GM19099 (cell line): ENCODE results near the gene FAM53B.

Source experiments
- POLR2A ChIP-seq: IDR thresholded peaks from 3 replicates; pipeline ENCODE4 v1.6.1; 2011; ENCODE audit warnings: low read depth; ENCODE audit not compliant: insufficient read length; ENCODE audit errors: extremely low read depth

The FAM53B gene

GRCh38 chr10:124745252-124745651, 1.1 kb upstream of the FAM53B start:
- no peak for TF ChIP-seq POLR2A

GRCh38 chr10:124743191-124744101, 732 bp downstream of the FAM53B start:
- TF ChIP-seq POLR2A, result no peak

- no peak for TF ChIP-seq POLR2A
These were observed 1.6 kb downstream of the FAM53B start for GRCh38 chr10:124742413-124743190.

- TF ChIP-seq POLR2A, result no peak
These were observed 2.2 kb downstream of the FAM53B start for GRCh38 chr10:124741922-124742412.

GRCh38 chr10:124741281-124741921, 2.8 kb downstream of the FAM53B start:
- TF ChIP-seq POLR2A, result no peak

GRCh38 chr10:124740369-124741280, 3.6 kb downstream of the FAM53B start:
- no peak for TF ChIP-seq POLR2A

GRCh38 chr10:124739986-124740368, 4.2 kb downstream of the FAM53B start:
- no peak for TF ChIP-seq POLR2A

GRCh38 chr10:124739119-124739921, 4.9 kb downstream of the FAM53B start:
- TF ChIP-seq POLR2A, result no peak

- no peak for TF ChIP-seq POLR2A
These were observed 5.7 kb downstream of the FAM53B start for GRCh38 chr10:124738441-124738840.

GRCh38 chr10:124737708-124738107, 6.5 kb downstream of the FAM53B start:
- TF ChIP-seq POLR2A, result no peak

- no peak for TF ChIP-seq POLR2A
These were observed 7.0 kb downstream of the FAM53B start for GRCh38 chr10:124737221-124737620.

- no peak for TF ChIP-seq POLR2A
These were observed 7.6 kb downstream of the FAM53B start for GRCh38 chr10:124736491-124737136.
